HepG2 (cell line): ENCODE data around the gene ADCK2. TPM values are rescaled to one million over a fixed set of nuclear protein-coding genes. Genes with fewer than 3 reads are reported as not detected.
A peak's percentile ranks its signal among the peaks of the same experiment; 100 is the strongest.

Experiments used
- ATAC-seq: fragments of 200-7000 bp; cut with Tn5 transposase; 3 replicates; pipeline ENCODE4 v1.9.1; 2020; ENCODE audit warnings: mild to moderate bottlenecking, moderate library complexity
- BruUV-seq: library from RNA; stranded (reverse); fragments of 400-500 nt; replicated peaks from 2 replicates; lab custom pipeline; 2021; lab: Mats Ljungman, UMichigan
- CTCF ChIA-PET: fragments of 300-600 bp; formaldehyde crosslinking; extraction: SDS; loops from one replicate; lab custom pipeline; 2021; ENCODE audit warnings: low total read pairs, inconsistent platforms, low intra/inter-chr PET ratio; lab: Yijun Ruan, JAX
- POLR2A ChIA-PET: fragments of 350-600 bp; sonication (Branson Sonifier 250); formaldehyde crosslinking; loops from one replicate; lab custom pipeline; 2020; ENCODE audit warnings: antibody characterized with exemption, inconsistent platforms; lab: Yijun Ruan, JAX
- DNase-seq: peaks from one replicate; pipeline ENCODE4 v3.0.0-alpha.2; 2015; ENCODE audit warnings: low spot score
- FAIRE-seq: peaks from 3 replicates; lab custom pipeline; 2011; peaks lifted over from hg19 to GRCh38; lab: Jason Lieb, UNC
- H2AFZ ChIP-seq: one replicate; pipeline ENCODE4 v1.6.1; 2011; ENCODE audit warnings: low read length, inconsistent platforms
- H3K27ac ChIP-seq: fragments of 300-600 bp; 3 replicates; pipeline ENCODE4 v1.8.0; 2011; ENCODE audit warnings: mixed run types, mild to moderate bottlenecking, mixed read lengths, low read length, inconsistent platforms; ENCODE audit not compliant: insufficient read depth; ENCODE audit errors: extremely low read length
- H3K27me3 ChIP-seq, 2 experiments: fragments of 200-600 bp in 1 of 2; 2 replicates in 1 of 2; 3 replicates in 1 of 2; pipeline versions ENCODE4 v1.6.0 to v1.8.0; 2011; ENCODE audit warnings: low read length in 2 of 2, mild to moderate bottlenecking in 2 of 2, moderate library complexity in 2 of 2, inconsistent platforms in 1 of 2; ENCODE audit not compliant: insufficient read depth in 2 of 2, control insufficient read depth in 1 of 2
- H3K36me3 ChIP-seq, 2 experiments: fragments of 200-600 bp in 1 of 2; replicated peaks in 1 of 2; 2 replicates in 1 of 2; 3 replicates in 1 of 2; pipeline versions ENCODE4 v1.5.1 to v1.8.0; 2011; ENCODE audit warnings: low read length in 2 of 2, inconsistent platforms in 1 of 2; ENCODE audit not compliant: insufficient read depth in 2 of 2, control insufficient read depth in 1 of 2
- H3K4me1 ChIP-seq: 2 replicates; pipeline ENCODE4 v1.5.1; 2012; ENCODE audit warnings: low read length, inconsistent platforms; ENCODE audit not compliant: insufficient read depth
- H3K4me2 ChIP-seq: 2 replicates; pipeline ENCODE4 v1.6.0; 2011; ENCODE audit warnings: low read depth, low read length, inconsistent platforms
- H3K4me3 ChIP-seq, 3 experiments: fragments of 200-600 bp in 1 of 3; sonication (generic), shearing (Covaris generic) in 1 of 3; replicated peaks in 1 of 3; 2 replicates each; pipeline ENCODE4 v1.5.1; 2011 to 2016; ENCODE audit warnings: low read length in 3 of 3, inconsistent platforms in 2 of 3, low read depth in 2 of 3, mild to moderate bottlenecking in 2 of 3, control low read depth in 1 of 3, mixed read lengths in 1 of 3; ENCODE audit not compliant: insufficient read depth in 1 of 3
- H3K79me2 ChIP-seq: one replicate; pipeline ENCODE4 v1.6.1; 2011; ENCODE audit warnings: low read length, inconsistent platforms; ENCODE audit not compliant: insufficient read depth
- H3K9ac ChIP-seq: 2 replicates; pipeline ENCODE4 v1.6.0; 2011; ENCODE audit warnings: mild to moderate bottlenecking, low read depth, low read length, inconsistent platforms; ENCODE audit not compliant: insufficient read depth
- H3K9me3 ChIP-seq: 2 replicates; pipeline ENCODE4 v1.5.1; 2012; ENCODE audit warnings: mild to moderate bottlenecking, low read length
- H4K20me1 ChIP-seq: 2 replicates; pipeline ENCODE4 v1.6.0; 2011; ENCODE audit warnings: inconsistent platforms, mild to moderate bottlenecking, low read length, moderate library complexity; ENCODE audit not compliant: insufficient read depth
- HNRNPK ChIP-seq: fragments of 200-400 bp; formaldehyde crosslinking; IDR thresholded peaks from 2 replicates; pipeline ENCODE4 v1.6.1; 2018; ENCODE audit warnings: low read length, low read depth, moderate library complexity, mild to moderate bottlenecking; ENCODE audit not compliant: poor library complexity, severe bottlenecking
- RAD51 ChIP-seq: fragments of 450-650 bp; IDR thresholded peaks from 2 replicates; pipeline ENCODE4 v1.6.1; 2016; ENCODE audit warnings: borderline replicate concordance
- XRCC5 ChIP-seq: fragments of 200-400 bp; formaldehyde crosslinking; optimal IDR thresholded peaks from 2 replicates; pipeline ENCODE3; 2017; ENCODE audit warnings: mild to moderate bottlenecking, low read length
- ZBTB14 ChIP-seq: sonication (generic); formaldehyde crosslinking; IDR thresholded peaks from 2 replicates; pipeline ENCODE4 v1.4.0; 2020; ENCODE audit warnings: missing genetic modification reagents
- ZBTB25 ChIP-seq: IDR thresholded peaks from 2 replicates; pipeline ENCODE4 v1.6.1; 2018; ENCODE audit warnings: missing genetic modification reagents
- ZNF33B ChIP-seq: sonication (generic); formaldehyde crosslinking; IDR thresholded peaks from 2 replicates; pipeline ENCODE4 v1.5.1; 2020; ENCODE audit warnings: mild to moderate bottlenecking, missing genetic modification reagents
- ZNF615 ChIP-seq: sonication (generic); formaldehyde crosslinking; IDR thresholded peaks from 2 replicates; pipeline ENCODE4 v1.5.0; 2020; ENCODE audit warnings: mild to moderate bottlenecking, missing genetic modification reagents, borderline replicate concordance
- ZNF646 ChIP-seq: sonication (generic); formaldehyde crosslinking; IDR thresholded peaks from 2 replicates; pipeline ENCODE4 v1.9.0; 2021; ENCODE audit warnings: mild to moderate bottlenecking, missing genetic modification reagents
- ZNF777 ChIP-seq: sonication (generic); formaldehyde crosslinking; IDR thresholded peaks from 2 replicates; pipeline ENCODE4 v1.4.0; 2020; ENCODE audit warnings: missing genetic modification reagents
- ZNF800 ChIP-seq: sonication (generic); formaldehyde crosslinking; IDR thresholded peaks from 2 replicates; pipeline ENCODE4 v1.4.0; 2020; ENCODE audit warnings: missing genetic modification reagents
- WGBS: methylation state at CpG from one replicate; pipeline ENCODE4 v1.1.6; 2017; ENCODE audit warnings: low lambda C conversion rate; 5-methylcytosine and 5-hydroxymethylcytosine counted together
- in situ Hi-C: cut with HindIII; loops from 2 replicates; pipeline ENCODE4 v1.10.0; 2017; ENCODE audit warnings: low pct_unique_long_range_greater_than_20kb; ENCODE audit not compliant: extremely low pct_ligation_motif_present
- intact Hi-C: fragments of 100-400 bp; cut with micrococcal nuclease; formaldehyde crosslinking; loops from one replicate; pipeline ENCODE4 v1.10.0; 2022; ENCODE audit not compliant: unreplicated experiment
- polyA plus RNA-seq, 8 experiments: library from polyadenylated mRNA; depleted of rRNA in 3 of 8; stranded (reverse) in 7 of 8; unstranded in 1 of 8; fragments of >200 nt; fragmentation: Illumina TruSeq in 4 of 8; extraction: Trizol in 4 of 8; gene quantifications; 2 replicates each; pipeline versions ENCODE4 v1.2.1 to v1.2.3, GENCODE V29; 2011 to 2016; ENCODE audit warnings: low read depth in 4 of 8, missing spikeins in 1 of 8, mixed read lengths in 1 of 8; ENCODE audit not compliant: insufficient read depth in 1 of 8
- total RNA-seq, 5 experiments: library from RNA; depleted of rRNA; stranded (reverse); fragments of >200 nt; fragmentation: Illumina TruSeq; extraction: Trizol; gene quantifications; 2 replicates each; pipeline ENCODE4 v1.2.3, GENCODE V29; 2016; ENCODE audit warnings: low read depth in 1 of 5

ADCK2 gene
- total and polyA plus RNA-seq, 2 of the 13 experiments (the other 11 are each of a cell fraction or from before 2014, with no cell fraction given) = 8.6 to 18.8 TPM

- in situ Hi-C loops = no loop called here
- no peak for FAIRE-seq
- POLR2A ChIA-PET = no interaction called here
- no peaks in the 10 kb centered on the region for H3K36me3 ChIP-seq
- CTCF ChIA-PET = no interaction called here
- TF ChIP-seq HNRNPK (peak; percentile 56), ZBTB25 (CRISPR knock-in tag) (no peak), ZNF777 (CRISPR knock-in tag) (peak; percentile 30; the same call in 1 of the 2 replicates), ZBTB14 (CRISPR knock-in tag) (0 out of 2 replicates have a peak, but pooled peaks have one; percentile 21), ZNF33B (CRISPR knock-in tag) (no peak), ZNF646 (CRISPR knock-in tag) (peak; percentile 52; the same call in 1 of the 2 replicates), RAD51 (no peak), ZNF800 (0 out of 2 replicates have a peak, but pooled peaks have one; percentile 59), ZNF615 (CRISPR knock-in tag) (no peak), XRCC5 (no peak)
- BruUV-seq = no TSS peak
- ATAC-seq = peak; percentile 82
- H3K4me3 ChIP-seq = peak overlapping the region; percentile 12 to 59 (median 28); a peak in 3 of 6 replicates
- H3K79me2 ChIP-seq = no peaks in the 10 kb centered on the region
- no peaks in the 10 kb centered on the region for H4K20me1 ChIP-seq
- H3K27ac ChIP-seq = no peak overlapping the region
- 40% methylated on average over 8 of the region's 74 CpGs for WGBS
- no peak overlapping the region for H3K9ac ChIP-seq
- no peak for DNase-seq
- peaks cover 6 to 55% of the 10 kb centered on the region in 2 experiments for H3K27me3 ChIP-seq
- intact Hi-C loops = no loop called here
- no peaks in the 10 kb centered on the region for H3K4me1 ChIP-seq
- H3K9me3 ChIP-seq = no peaks in the 10 kb centered on the region
- no peak overlapping the region for H2AFZ ChIP-seq
- peak overlapping the region; percentile 63 for H3K4me2 ChIP-seq
Observed at GRCh38 chr7:140640060-140640637, 32.6 kb upstream of the ADCK2 start.
